Colon (tissue), 2 donors: ENCODE results near the gene OBP2A.

Experiments
- FAIRE-seq: peaks from 2 replicates; lab custom pipeline; 2012; peaks lifted over from hg19 to GRCh38; lab: Jason Lieb, UNC
- donor health status: control.
- donor health status: control.

OBP2A gene

GRCh38 chr9:135579889-135580660 lies 34.1 kb downstream of the OBP2A start:
- no peak for FAIRE-seq

GRCh38 chr9:135580664-135581380 lies 34.9 kb downstream of the OBP2A start:
- no peak for FAIRE-seq

- FAIRE-seq, result no peak
Measured at GRCh38 chr9:135581636-135582426, 35.9 kb downstream of the OBP2A start.

- FAIRE-seq, result no peak
Measured at GRCh38 chr9:135582541-135582940, 36.6 kb downstream of the OBP2A start.

- FAIRE-seq, result no peak
Measured at GRCh38 chr9:135582966-135583687, 37.2 kb downstream of the OBP2A start.

GRCh38 chr9:135583688-135584011 lies 37.7 kb downstream of the OBP2A start:
- FAIRE-seq, result no peak

GRCh38 chr9:135584371-135584770 lies 38.4 kb downstream of the OBP2A start:
- no peak for FAIRE-seq

- no peak for FAIRE-seq
Measured at GRCh38 chr9:135584934-135585333, 39.0 kb downstream of the OBP2A start.

GRCh38 chr9:135586601-135587109 lies 40.7 kb downstream of the OBP2A start:
- FAIRE-seq, result no peak

GRCh38 chr9:135587658-135588057 lies 41.7 kb downstream of the OBP2A start:
- no peak for FAIRE-seq

- no peak for FAIRE-seq
Measured at GRCh38 chr9:135588371-135588770, 42.4 kb downstream of the OBP2A start.

GRCh38 chr9:135588886-135589595 lies 43.1 kb downstream of the OBP2A start:
- no peak for FAIRE-seq

GRCh38 chr9:135589596-135590485 lies 43.9 kb downstream of the OBP2A start:
- no peak for FAIRE-seq

GRCh38 chr9:135590486-135591079 lies 44.7 kb downstream of the OBP2A start:
- no peak for FAIRE-seq

- no peak for FAIRE-seq
Measured at GRCh38 chr9:135591506-135592330, 45.8 kb downstream of the OBP2A start.

- FAIRE-seq, result no peak
Measured at GRCh38 chr9:135592331-135592590, 46.3 kb downstream of the OBP2A start.

GRCh38 chr9:135592625-135593024 lies 46.7 kb downstream of the OBP2A start:
- FAIRE-seq, result no peak

GRCh38 chr9:135596211-135596610 lies 50.3 kb downstream of the OBP2A start:
- FAIRE-seq, result no peak
